ENCODE results near the gene PATJ.
A peak's percentile ranks its signal among the peaks of the same experiment; 100 is the strongest.
"Not testable (repeated sequence)": the region's sequence is repeated elsewhere in the genome, so short reads cannot be mapped to it uniquely, and the experiment has no call there.

The PATJ gene

GRCh38 chr1:62180639-62181038 lies 438.4 kb downstream of the PATJ start:
- peak; percentile 14 for DNase-seq

GRCh38 chr1:62181532-62181931 lies 439.3 kb downstream of the PATJ start:
- no peak for DNase-seq

GRCh38 chr1:62182157-62182556 lies 439.9 kb downstream of the PATJ start:
- DNase-seq: not testable (repeated sequence)

GRCh38 chr1:62183164-62184020 lies 441.1 kb downstream of the PATJ start:
- DNase-seq: peak; percentile 88

- DNase-seq: peak; percentile 54
Measured at GRCh38 chr1:62184336-62184735, 442.1 kb downstream of the PATJ start.

- not testable (repeated sequence) for DNase-seq
Measured at GRCh38 chr1:62185233-62185632, 443.0 kb downstream of the PATJ start.

GRCh38 chr1:62185677-62186076 lies 443.4 kb downstream of the PATJ start:
- no peak for DNase-seq

GRCh38 chr1:62187548-62187947 lies 445.3 kb downstream of the PATJ start:
- no peak for DNase-seq

- DNase-seq: no peak
Measured at GRCh38 chr1:62188111-62188510, 445.8 kb downstream of the PATJ start.

GRCh38 chr1:62194651-62195544 lies 452.6 kb downstream of the PATJ start, which contains the start of gene L1TD1:
L1TD1 (plus strand) TSS chr1:62194849; CDS start chr1:62206629, 11,780 bp downstream.
- DNase-seq: no peak

- peak; percentile 95 for DNase-seq
Measured at GRCh38 chr1:62196086-62196690, 453.9 kb downstream of the PATJ start.

GRCh38 chr1:62198069-62198780 lies 455.9 kb downstream of the PATJ start:
- no peak for DNase-seq

- no peak for DNase-seq
Measured at GRCh38 chr1:62198781-62199125, 456.5 kb downstream of the PATJ start.

- no peak for DNase-seq
Measured at GRCh38 chr1:62207187-62207586, 464.9 kb downstream of the PATJ start.

GRCh38 chr1:62208087-62208486 lies 465.8 kb downstream of the PATJ start:
- DNase-seq: no peak

- no peak for DNase-seq
Measured at GRCh38 chr1:62208970-62209369, 466.7 kb downstream of the PATJ start.

- DNase-seq: no peak
Measured at GRCh38 chr1:62209931-62210595, 467.8 kb downstream of the PATJ start.

GRCh38 chr1:62210960-62211359 lies 468.7 kb downstream of the PATJ start:
- no peak for DNase-seq

- no peak for DNase-seq
Measured at GRCh38 chr1:62212411-62212810, 470.1 kb downstream of the PATJ start.

- no peak for DNase-seq
Measured at GRCh38 chr1:62213075-62213914, 471.0 kb downstream of the PATJ start.

GRCh38 chr1:62218604-62219003 lies 476.3 kb downstream of the PATJ start:
- no peak for DNase-seq
